ENCODE measurements around the gene RPL6.
A peak's percentile ranks its signal among the peaks of the same experiment; 100 is the strongest.
"Not testable (repeated sequence)": the region's sequence is repeated elsewhere in the genome, so short reads cannot be mapped to it uniquely, and the experiment has no call there.

The RPL6 gene

DNA sequence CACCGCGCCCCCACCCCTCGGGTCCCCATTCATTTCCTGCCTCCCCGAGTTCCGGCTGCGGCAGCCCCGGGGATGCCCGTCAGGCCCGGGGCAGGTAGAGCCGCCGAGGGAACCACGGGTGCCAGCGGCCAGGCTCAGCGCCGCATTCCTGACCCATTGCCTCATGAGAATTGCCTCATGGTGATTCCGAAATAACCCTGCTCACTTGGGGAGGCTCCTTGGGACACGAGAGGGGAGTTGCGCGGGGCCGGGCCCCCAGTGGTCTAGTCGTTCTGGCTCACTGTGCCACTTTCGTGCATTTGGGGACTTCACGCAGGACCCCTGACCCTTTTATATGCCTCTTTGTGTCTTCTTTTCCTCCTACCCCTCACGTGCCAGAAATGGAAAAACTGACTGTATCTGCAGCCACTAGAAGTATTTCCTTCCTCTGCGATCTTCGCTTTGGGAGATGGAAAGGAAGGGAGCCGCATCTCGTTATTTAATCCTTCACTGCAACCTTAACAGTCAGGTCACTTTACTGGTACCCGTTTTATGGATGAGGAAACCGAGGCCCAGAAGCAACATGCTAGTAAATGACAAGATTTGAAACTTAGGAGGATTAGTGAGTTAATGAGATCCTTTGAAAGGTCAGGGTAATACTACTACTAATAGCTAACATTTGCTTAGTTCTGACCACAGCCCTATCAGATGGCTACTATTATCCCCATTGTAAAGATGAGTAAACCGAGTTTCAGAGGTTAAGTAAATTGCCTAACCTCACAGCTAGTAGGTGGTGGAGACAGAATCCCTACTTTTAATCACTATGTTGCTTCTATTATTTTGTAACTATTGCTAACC lies 10.1 kb upstream of the RPL6 start:
- DNase-seq = peak; percentile 9

DNA sequence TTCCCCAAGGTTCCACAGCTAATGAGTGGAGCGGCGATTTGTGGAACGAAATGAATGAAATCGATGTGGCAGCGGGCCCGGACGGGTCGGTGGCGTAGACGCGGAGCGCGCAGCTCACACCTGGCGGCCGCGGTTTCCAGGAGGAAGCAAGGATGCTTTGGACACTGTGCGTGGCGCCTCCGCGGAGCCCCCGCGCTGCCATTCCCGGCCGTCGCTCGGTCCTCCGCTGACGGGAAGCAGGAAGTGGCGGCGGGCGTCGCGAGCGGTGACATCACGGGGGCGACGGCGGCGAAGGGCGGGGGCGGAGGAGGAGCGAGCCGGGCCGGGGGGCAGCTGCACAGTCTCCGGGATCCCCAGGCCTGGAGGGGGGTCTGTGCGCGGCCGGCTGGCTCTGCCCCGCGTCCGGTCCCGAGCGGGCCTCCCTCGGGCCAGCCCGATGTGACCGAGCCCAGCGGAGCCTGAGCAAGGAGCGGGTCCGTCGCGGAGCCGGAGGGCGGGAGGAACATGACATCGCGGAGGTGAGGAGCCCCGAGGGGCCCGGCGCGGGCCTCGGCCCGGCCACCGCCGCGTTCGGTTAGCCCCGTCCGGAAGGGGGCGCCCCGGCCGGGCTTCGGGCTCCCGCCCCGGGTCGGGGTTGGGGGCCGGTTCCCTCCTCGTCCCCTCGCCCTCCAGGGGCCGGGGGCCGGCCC lies 9.3 kb upstream of the RPL6 start, which contains the start of gene PTPN11:
Gene PTPN11 (plus strand): TSS at position 340 of the 689 bp plus-strand sequence. CDS start 165 bp downstream, at position 505.
- peak; percentile 49 for DNase-seq

DNA sequence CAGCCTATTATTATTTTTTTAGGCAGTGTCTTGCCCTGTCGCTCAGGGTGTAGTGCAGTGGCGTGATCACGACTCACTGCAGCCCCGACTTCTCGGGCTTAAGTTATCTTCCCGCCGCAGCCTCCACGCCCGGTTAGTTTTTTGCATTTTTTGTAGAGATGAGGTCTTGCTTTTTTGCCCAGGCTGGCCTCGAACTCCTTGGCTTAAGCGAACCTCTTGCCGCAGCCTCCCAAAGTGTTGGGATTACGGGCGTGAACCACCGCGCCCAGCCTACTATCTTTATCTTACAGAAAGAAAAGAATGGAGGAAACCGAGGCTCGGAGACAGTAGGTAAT lies 8.8 kb upstream of the RPL6 start:
- DNase-seq = no peak

DNA sequence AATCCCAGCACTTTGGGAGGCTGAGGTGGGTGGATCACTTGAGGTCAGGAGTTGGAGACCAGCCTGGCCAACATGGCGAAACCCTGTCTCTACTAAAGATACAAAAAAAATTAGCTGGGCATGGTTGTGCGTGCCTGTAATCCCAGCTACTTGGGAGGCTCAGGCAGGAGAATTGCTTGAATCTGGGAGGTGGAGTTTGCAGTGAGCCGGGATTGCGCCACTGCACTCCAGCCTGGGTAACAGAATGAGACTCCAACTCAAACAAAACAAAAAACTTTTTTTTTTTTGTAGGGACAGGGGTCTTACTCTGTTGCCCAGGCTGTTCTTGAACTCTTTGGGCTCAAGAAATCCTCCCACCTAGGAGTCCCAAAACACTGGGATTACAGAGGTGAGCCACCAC lies 6.1 kb upstream of the RPL6 start:
- DNase-seq = not testable (repeated sequence)

DNA sequence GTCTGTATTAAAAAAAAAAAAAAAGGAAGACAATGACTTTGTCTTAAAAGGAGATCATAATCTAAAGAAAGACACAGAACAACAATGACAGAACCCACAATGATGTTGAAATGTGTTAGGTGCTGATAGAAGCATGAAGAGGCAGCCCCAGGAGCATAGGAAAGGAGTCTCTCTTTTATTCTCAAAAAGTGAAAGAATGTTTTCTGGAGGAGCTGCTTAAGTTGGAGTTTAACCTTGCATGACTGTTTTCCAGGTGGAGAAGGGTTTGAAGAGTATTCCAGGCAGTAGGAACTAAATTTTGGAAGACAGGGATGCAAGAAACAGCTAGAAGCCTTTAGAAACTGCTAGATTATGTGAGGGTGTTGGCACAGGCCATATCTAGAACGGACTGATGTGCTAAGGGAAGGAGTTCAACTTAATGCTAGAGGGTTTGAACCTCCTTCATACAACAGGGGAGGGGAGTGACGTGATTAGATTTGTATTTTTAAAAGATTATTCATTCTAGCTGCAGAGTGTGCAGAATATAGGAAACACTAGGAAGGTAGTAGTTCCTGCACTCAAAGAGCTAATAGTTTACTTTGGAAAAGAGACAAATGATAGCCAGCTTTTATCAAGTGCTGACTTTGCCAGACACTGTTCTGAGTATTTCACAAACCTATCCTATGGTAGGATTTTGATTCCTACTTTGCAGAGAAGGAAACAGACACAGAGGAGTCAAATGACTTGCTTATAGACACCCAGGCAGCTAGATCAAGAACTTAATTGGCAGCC lies 4.6 kb upstream of the RPL6 start:
- no peak for DNase-seq

DNA sequence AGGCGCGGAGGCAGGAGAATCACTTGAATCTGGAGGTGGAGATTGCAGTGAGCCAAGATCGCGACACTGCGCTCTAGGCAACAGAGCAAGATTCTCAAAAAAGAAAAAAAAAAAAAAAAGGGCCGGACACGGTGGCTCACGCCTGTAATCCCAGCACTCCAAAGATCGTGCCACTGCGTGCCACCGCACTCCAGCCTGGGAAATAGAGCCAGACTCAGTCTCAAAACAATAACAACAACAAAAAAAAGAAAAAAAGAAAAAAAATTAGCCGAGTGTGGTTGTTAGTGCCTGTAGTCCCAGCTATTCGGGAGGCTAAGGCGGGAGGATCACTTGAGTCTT lies 470 bp upstream of the RPL6 start:
- DNase-seq = no peak

DNA sequence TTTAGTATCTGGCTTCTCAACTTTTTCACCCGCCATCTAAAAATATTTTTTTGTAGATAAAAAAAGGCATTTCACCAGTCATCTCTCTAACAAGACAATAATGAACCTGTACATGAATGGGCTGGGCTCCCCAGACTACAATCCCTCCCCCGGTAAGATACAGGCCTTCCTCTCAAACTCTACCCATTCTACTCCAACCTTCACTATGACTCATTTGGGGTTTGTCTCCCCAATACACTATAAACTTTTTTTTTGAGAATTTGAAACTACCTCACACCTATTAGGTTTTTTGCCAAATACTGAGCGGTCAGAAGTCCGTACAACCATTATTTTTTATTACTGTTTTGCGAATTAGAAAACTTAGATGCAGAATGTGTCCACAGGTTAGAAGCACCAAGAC lies 784 bp downstream of the RPL6 start:
- no peak for DNase-seq

DNA sequence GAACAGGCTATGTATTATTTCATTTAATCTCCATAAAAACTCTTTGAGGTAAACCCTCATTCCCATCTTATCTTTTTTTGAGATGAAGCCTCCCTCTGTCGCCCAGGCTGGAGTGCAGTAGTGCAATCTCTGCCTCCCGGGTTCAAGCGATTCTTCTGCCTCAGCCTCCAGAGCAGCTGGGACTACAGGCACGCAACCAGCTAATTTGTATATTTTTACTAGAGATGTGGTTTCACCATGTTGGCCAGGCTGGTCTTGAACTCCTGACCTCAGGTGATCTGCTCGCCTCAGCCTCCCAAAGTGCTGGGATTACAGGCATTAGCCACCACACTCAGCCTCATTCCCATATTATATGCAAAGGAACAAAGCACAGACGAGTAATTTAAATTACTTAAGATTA lies 1.7 kb downstream of the RPL6 start:
- DNase-seq = not testable (repeated sequence)

DNA sequence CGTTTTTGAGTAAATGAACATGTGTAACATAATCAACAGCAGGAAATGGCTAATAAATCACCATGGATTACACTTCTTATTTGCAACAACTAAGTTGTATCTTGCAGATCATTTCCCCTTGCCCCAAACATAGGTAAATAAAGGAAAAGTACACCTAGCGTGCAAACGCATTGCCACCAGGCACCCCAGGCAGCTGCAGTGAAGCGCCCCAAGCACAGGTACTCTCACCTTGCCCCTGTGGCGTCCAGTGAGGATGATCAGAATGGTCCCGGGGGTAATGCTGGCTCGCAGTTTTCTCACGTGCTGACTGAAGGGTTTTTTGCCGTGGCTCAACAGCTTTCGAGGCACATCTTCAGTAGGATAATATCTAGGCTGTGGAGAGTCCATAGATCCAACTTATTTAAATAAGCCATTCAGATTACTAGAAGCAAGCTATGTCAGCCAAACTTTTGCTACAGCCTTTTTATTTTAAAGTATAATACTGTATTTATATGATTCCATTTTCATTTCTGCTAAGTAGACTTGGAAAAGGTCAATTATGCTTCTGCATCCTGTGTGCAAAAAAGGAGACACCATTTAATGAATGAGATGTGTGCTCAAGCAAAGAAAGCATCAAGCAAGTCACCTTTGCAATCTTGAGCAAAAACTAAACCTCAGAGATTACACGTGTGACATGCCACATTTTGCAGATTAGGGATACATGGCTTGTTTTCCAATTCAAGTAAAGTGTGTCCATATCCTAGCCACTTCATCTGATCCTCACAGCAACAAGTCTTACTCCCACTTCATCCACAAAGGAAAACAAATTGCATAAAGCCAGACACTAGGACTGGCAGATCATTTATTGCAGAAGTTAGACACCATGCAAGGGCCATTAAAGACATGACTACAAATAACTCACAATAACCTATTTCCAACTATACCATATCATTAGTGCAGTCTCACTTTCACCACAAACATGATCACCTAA lies 2.6 kb downstream of the RPL6 start:
- DNase-seq = no peak

DNA sequence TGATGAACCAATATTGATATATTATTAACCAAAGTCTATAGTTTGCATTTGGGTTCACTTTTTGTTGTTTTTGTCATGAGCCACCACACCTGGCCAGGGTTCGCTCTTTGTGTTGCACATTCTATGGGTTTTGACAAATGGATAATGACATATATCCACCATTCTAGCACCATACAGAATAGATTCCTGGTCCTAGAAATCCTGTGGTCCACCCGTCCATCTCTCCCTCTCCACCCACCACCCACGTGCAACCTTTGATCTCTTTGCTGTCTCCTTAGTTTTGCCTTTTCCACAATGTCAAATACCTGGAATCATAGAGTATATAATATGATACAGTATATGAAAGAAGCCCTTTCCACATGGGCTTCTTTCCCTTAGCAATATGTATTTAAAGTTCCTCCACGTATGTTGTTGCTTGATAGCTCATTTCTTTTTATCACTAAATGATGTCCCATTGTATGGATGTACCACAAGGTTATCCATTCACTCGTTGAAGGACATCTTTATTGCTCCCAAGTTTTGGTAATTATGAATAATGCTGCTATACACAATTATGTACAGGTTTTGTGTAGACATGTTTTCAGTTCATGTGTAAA lies 7.4 kb downstream of the RPL6 start:
- no peak for DNase-seq

DNA sequence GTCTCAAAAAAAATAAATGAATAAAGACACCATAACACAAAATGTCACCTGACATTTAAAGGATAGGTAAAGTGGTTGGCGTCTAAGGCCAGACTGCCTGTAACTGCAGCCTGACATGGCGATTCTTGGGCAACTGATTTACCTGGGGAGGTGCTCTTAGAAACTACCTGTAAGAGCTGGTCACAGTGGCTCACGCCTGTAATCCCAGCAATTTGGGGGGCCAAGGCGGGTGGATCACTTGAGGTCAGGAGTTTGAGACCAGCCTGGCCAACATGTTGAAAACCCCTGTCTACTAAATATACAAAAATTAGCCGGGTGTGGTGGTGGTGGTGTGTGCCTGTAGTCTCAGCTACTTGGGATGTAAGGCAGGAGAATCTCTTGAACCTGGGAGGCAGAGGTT lies 8.4 kb downstream of the RPL6 start:
- no peak for DNase-seq

DNA sequence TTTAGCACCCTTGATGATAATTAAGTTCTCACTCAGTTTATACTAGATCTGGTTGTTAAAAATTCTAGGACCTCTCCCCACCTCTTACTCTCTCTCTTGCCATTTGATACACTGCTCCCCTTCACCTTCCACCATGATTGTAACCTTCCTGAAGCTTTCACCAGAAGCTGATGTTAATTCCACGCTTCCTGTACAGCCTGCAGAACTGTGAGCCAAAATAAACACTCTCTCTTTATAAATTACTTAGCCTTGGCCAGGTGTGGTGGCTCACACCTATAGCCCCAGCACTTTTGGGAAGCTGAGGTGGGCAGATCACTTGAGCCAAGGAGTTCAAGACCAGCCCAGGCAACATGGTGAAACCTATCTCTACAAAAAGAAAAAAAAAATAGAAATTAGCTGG lies 16.1 kb downstream of the RPL6 start:
- DNase-seq = no peak

DNA sequence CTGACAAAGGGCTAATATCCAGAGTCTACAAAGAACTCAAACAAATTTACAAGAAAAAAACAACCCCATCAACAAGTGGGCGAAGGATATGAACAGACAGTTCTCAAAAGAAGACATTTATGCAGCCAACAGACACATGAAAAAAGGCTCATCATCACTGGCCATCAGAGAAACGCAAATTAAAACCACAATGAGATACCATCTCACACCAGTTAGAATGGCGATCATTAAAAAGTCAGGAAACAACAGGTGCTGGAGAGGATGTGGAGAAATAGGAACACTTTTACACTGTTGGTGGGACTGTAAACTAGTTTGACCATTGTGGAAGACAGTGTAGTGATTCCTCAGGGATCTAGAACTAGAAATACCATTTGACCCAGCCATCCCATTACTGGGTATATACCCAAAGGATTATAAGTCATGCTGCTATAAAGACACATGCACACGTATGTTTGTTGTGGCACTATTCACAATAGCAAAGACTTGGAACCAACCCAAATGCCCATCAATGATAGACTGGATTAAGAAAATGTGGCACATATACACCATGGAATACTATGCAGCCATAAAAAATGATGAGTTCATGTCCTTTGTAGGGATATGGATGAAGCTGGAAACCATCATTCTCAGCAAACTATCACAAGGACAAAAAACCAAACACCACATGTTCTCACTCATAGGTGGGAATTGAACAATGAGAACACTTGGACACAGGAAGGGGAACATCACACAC lies 19.3 kb downstream of the RPL6 start:
- DNase-seq = not testable (repeated sequence)

DNA sequence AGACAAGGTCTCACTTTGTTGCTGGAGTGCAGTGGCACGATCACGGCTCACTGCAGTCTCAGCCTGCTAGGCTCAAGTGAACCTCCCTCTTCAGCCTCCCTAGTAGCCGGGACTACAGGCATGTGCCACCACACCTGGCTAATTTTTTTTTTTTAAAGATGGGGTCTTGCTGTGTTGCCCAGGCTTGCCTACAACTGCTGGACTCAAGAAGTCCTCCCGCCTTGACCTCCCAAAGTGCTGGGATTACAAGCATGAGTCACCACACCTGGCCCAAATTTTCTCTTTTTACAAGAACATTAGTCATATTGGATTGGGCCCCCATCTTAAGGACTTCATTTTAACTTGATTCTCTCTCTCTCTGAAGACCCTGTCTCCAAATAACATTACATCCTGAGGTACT lies 20.2 kb downstream of the RPL6 start:
- no peak for DNase-seq

DNA sequence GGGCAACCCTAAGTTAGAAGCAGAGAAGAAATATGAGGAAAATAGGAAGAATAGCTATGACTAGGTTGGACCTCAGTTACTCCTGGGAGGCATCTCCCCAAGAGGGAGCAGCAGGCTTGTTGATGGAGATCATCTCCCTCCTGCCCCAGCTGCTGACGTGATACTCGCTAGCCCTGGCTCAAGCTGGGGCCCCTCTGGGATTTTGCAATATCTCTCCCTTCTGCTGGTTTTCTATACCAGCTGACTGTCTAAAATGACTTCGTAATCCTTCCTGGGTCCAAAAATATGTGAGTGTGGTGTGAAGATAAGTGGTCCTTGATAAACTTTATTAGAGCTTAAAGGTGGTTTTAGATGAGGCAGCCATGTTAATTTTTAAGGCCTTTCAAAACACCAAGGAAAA lies 22.7 kb downstream of the RPL6 start:
- DNase-seq = no peak

DNA sequence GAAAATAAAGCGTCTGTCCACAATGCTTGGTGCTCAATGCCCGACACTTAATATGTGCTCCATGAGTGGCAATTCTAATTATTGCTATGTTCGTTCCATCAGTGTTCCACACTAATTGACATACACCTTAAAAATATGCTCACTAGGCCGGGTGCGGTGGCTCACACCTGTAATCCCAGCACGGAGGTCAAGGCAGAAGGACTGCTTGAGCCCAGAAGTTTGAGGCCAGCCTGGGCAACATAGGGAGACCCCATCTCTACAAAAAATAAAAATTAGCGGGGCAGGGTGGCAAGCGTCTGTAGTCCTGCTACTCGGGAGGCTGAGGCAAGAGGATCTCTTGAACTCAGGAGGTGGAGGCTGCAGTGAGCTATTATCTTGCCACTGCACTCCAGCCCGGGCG lies 26.5 kb downstream of the RPL6 start:
- no peak for DNase-seq

DNA sequence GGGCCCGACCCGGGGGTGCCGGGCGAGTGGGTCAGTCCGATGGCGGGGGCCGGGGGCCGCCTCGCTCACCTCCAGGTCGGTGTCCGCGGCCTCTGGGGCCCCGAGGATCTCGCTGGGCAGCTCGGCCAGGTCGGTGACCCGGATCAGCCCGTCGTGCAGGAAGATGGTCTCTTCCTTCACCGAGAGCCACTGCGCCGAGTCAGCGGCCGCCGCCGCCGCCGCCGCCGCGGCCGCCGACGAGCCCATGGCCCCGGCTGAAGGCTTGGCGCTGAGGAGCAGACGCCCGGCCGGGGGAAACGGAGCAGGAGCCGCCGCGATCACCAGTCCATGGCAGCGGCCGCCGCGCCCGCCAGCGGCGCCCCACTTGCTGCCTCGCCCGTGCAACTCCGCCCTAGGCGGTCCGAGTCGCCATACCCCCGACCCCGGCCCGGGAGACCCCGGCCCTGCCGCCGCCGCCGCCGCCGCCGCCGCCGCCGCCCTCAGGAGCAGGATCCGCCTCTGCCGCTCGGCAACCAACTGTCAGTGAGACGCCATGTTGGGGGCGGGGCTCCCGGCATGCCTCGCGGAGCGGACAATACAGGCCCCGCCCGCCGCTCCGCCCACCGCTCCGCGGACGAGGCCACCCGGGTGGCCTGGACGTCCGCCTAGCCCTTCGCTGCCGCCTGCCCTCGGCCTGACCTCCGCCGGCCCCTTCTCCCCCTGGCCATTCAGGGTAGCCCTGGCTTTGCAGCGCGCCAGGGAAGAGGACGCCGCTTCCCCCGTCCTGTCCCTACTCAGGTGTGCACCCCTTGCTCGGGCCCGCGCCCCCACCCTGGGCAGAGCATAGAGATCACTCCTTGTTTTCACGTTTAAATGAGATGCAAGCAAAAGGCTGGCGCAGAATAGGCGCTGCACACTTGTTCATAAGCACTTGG lies 27.3 kb downstream of the RPL6 start, which contains the start of gene HECTD4:
Gene HECTD4 (minus strand): TSS at position 549 of the 914 bp plus-strand sequence. CDS start 303 bp downstream, at position 246.
- peak; percentile 87 for DNase-seq

DNA sequence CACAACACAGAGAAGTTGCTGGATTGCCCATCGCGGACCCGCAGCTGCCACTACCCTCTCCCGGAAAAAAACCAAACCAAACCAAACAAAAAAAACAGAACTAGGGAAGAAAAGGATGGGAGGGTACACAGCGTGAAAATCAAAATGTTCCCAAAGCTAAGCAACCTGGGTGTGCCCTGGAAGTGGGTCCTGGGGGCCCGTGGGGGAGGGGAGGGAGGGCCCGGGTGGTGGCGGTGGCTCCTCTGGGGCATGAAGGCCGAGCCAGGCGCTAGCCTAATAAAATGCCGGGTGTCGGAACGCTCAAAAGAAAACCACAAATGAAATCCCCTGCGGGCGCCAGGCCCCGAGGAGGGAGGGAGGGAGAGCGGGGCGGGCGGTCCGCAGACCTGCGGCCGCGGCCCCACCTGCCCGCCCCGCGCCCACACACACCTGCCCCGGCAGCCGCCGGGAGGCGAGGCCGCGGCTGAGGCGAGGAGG lies 28.0 kb downstream of the RPL6 start:
- DNase-seq = peak; percentile 20

DNA sequence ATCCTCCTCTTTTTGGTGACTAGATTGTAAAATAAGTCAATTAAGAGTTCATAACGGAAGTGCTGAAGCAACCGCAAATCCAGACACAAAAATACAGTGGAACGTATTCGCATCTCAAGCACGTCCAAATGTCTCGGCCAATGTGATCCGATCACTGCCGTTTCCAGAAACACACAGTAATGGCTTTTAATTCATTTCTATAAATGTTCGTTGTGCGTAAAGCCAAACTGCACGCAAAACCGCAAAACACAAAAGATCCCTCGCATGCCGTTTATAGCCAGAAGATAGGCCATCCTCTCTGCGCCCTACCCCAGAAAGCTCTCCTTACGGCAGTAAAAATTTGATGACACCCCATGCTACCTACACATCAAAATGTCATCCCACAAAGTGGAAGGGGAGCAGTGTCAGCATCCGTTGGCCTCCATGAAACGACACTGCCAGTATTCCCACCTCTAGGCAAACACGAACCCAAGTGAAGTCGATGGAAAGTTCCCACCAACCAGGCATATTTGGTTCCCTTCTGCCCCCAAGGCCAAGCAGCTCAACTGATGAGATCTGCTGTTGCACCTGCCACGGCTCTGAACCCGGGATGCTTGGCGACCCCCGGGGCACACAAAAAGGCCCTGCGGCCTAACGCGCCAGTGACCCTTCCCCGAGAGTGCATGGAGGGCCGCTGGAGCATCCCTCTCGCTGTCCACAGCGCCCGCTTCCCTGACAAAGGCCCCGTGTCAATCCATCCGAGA lies 28.6 kb downstream of the RPL6 start:
- DNase-seq = peak; percentile 57

Measured in DMS79 treated with DMSO at 0.1 percent for 48 hours (cell line).